GM23338 (cell line): ENCODE results near the gene CMTM6.

Experiments
- CREB1 ChIP-seq: fragments of 250-450 bp; sonication (Bioruptor Pico); IDR thresholded peaks from 2 replicates; pipeline ENCODE4 v1.5.0; 2020; ENCODE audit warnings: low read depth, mild to moderate bottlenecking, moderate library complexity
- CTCF ChIP-seq, 2 experiments: fragments of 200-600 bp in 1 of 2; sonication (generic) in 1 of 2; conservative IDR thresholded peaks; 2 replicates each; pipeline versions ENCODE4 v1.5.1 to v1.6.1; 2016 to 2017; ENCODE audit warnings: antibody characterized with exemption in 2 of 2, low read depth in 2 of 2, mild to moderate bottlenecking in 2 of 2, moderate library complexity in 1 of 2
- EZH2 ChIP-seq: fragments of 200-600 bp; sonication (generic); IDR thresholded peaks from one replicate; pipeline ENCODE4 v1.8.0; 2017; ENCODE audit warnings: antibody characterized with exemption, mild to moderate bottlenecking, low read depth; ENCODE audit not compliant: unreplicated experiment
- EZH2phosphoT487 ChIP-seq: fragments of 200-600 bp; sonication (generic); IDR thresholded peaks from one replicate; pipeline ENCODE4 v1.8.1; 2018; ENCODE audit warnings: antibody characterized with exemption; ENCODE audit not compliant: unreplicated experiment
- JUNB ChIP-seq: IDR thresholded peaks from one replicate; pipeline ENCODE4 v1.6.1; 2016; ENCODE audit warnings: antibody characterized with exemption; ENCODE audit not compliant: unreplicated experiment
- POLR2AphosphoS5 ChIP-seq: IDR thresholded peaks from 2 replicates; pipeline ENCODE4 v1.6.1; 2016; ENCODE audit warnings: antibody characterized with exemption, low read depth
- REST ChIP-seq: IDR thresholded peaks from one replicate; pipeline ENCODE4 v1.6.1; 2018; ENCODE audit warnings: antibody characterized with exemption; ENCODE audit not compliant: unreplicated experiment
- STAT1 ChIP-seq: IDR thresholded peaks from one replicate; pipeline ENCODE4 v1.6.1; 2016; ENCODE audit warnings: antibody characterized with exemption; ENCODE audit not compliant: unreplicated experiment
- ZNF114 ChIP-seq: fragments of 250-450 bp; sonication (Bioruptor Pico); IDR thresholded peaks from 2 replicates; pipeline ENCODE4 v1.5.0; 2020; ENCODE audit warnings: mild to moderate bottlenecking, moderate library complexity
- ZNF331 ChIP-seq: fragments of 250-450 bp; sonication (Bioruptor Pico); IDR thresholded peaks from 2 replicates; pipeline ENCODE4 v1.5.0; 2020; ENCODE audit warnings: low read depth, mild to moderate bottlenecking, moderate library complexity
- ZNF462 ChIP-seq: fragments of 250-450 bp; sonication (Bioruptor Pico); IDR thresholded peaks from 2 replicates; pipeline ENCODE4 v1.5.0; 2020; ENCODE audit warnings: mild to moderate bottlenecking, moderate library complexity
- TF ChIP-seq, protein P1 (sequence below): IDR thresholded peaks from 2 replicates; pipeline ENCODE4 v1.6.1; 2016; ENCODE audit warnings: antibody characterized with exemption

- TF ChIP-seq EZH2phosphoT487 (no peak), REST (no peak), POLR2AphosphoS5 (no peak), CTCF (conservative IDR thresholded peaks at IDR 0.05; ENCODE audit: low read depth in 2 of 2) (no peak), EZH2 (no peak), CREB1 (CRISPR knock-in tag) (no peak), ZNF331 (CRISPR knock-in tag) (no peak), ZNF114 (no peak), JUNB (no peak), ZNF462 (no peak), STAT1 (no peak)
- TF ChIP-seq, protein P1, sequence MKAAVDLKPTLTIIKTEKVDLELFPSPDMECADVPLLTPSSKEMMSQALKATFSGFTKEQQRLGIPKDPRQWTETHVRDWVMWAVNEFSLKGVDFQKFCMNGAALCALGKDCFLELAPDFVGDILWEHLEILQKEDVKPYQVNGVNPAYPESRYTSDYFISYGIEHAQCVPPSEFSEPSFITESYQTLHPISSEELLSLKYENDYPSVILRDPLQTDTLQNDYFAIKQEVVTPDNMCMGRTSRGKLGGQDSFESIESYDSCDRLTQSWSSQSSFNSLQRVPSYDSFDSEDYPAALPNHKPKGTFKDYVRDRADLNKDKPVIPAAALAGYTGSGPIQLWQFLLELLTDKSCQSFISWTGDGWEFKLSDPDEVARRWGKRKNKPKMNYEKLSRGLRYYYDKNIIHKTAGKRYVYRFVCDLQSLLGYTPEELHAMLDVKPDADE: no peak
These were observed 32.3 kb downstream of the CMTM6 start for GRCh38 chr3:32470362-32470761.
